Activated naive CD8-positive, alpha-beta T cell (primary cell): ENCODE data around the gene RASA3.
"Not testable (repeated sequence)": the region's sequence is repeated elsewhere in the genome, so short reads cannot be mapped to it uniquely, and the experiment has no call there.

ENCODE experiments used
- H3K27ac Mint-ChIP-seq: one replicate; pipeline ENCODE4 v1.8.0; 2021; ENCODE audit warnings: mixed read lengths
- H3K27me3 Mint-ChIP-seq: one replicate; pipeline ENCODE4 v1.8.0; 2021; ENCODE audit warnings: mixed read lengths
- H3K36me3 Mint-ChIP-seq: one replicate; pipeline ENCODE4 v1.8.0; 2021; ENCODE audit warnings: mixed read lengths
- H3K4me1 Mint-ChIP-seq: one replicate; pipeline ENCODE4 v1.8.0; 2021; ENCODE audit warnings: low read depth, mixed read lengths
- H3K4me3 Mint-ChIP-seq: one replicate; pipeline ENCODE4 v1.8.0; 2021; ENCODE audit warnings: mild to moderate bottlenecking, mixed read lengths
- H3K9me3 Mint-ChIP-seq: one replicate; pipeline ENCODE4 v1.8.0; 2021; ENCODE audit warnings: low read depth, mixed read lengths

RASA3 gene

DNA sequence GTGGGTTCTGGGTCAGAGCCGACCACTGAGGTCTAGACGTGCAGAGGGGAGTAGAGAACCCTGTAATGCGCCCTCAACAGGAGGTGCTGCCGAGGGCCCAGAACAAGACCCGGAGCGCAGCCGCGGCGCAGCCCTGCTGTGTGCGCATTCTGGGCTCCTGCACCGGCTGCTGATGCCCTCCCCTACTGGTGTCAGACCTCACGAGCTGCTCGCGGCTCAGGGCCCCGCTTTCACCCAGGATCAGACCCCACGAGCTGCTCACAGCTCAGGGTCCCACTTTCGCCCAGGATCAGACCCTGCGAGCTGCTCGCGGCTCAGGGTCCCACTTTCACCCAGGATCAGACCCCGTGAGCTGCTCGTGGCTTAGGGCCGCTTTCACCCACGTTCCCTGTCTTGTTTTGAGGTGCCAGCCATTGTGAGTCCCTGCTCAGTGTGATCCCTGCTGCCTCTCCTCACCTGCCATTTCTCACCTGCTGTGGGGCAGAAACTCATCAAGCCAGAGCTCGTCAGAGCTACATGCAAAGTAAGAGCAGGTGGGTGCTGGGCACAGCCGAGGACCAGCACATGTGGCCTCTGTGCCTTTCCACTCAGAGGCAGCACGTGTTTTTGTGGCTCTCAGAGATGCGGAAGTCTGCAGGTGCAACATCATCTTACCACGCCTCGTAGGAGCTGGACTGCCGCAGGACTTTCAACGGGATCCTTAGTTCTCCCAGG, 111.5 kb downstream of the RASA3 start:
- peaks cover 2% of the 10 kb centered on the region for H3K4me1 Mint-ChIP-seq
- H3K36me3 Mint-ChIP-seq, result no peaks in the 10 kb centered on the region
- no peak overlapping the region for H3K27ac Mint-ChIP-seq
- H3K4me3 Mint-ChIP-seq, result no peak overlapping the region
- H3K9me3 Mint-ChIP-seq, result no peaks in the 10 kb centered on the region
- H3K27me3 Mint-ChIP-seq, result no peaks in the 10 kb centered on the region

DNA sequence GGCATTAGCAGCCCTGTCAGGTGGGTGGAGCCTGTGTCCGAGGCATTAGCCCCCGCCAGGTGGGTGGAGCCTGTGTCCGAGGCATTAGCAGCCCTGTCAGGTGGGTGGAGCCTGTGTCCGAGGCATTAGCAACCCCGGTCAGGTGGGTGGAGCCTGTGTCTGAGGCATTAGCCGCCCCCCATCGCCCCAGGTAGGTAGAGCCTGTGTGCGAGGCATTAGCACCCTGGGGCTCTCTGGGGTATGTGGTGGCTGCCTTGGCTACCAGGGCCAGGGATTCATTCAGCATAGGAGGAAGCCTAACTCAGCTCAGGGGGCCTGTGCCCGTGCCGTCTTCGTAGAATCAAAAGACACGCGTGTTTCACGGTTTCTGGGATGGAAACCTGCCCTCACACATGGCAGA, 112.3 kb downstream of the RASA3 start:
- H3K4me1 Mint-ChIP-seq, H3K27ac Mint-ChIP-seq, H3K9me3 Mint-ChIP-seq, H3K27me3 Mint-ChIP-seq, H3K4me3 Mint-ChIP-seq, H3K36me3 Mint-ChIP-seq: not testable (repeated sequence)

DNA sequence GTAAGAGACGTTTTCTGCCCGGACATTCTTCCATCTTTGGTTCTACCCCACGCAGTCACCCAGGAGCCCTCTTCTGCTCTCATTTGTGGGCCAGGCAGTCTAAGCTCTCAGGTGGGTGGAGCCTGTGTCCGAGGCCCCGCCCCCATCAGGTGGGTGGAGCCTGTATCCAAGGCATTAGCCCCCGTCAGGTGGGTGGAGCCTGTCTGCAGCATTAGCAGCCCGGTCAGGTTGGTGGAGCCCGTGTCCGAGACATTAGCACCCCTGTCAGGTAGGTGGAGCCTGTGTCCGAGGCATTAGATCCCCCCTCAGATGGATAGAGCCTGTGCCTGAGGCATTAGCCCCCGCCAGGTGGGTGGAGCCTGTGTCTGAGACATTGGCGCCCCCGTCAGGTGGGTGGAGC, 113.1 kb downstream of the RASA3 start:
- Mint-ChIP-seq H3K9me3 (no peaks in the 10 kb centered on the region), H3K36me3 (no peaks in the 10 kb centered on the region), H3K4me1 (peaks cover 2% of the 10 kb centered on the region), H3K27ac (no peak overlapping the region), H3K27me3 (no peaks in the 10 kb centered on the region), H3K4me3 (no peak overlapping the region)

DNA sequence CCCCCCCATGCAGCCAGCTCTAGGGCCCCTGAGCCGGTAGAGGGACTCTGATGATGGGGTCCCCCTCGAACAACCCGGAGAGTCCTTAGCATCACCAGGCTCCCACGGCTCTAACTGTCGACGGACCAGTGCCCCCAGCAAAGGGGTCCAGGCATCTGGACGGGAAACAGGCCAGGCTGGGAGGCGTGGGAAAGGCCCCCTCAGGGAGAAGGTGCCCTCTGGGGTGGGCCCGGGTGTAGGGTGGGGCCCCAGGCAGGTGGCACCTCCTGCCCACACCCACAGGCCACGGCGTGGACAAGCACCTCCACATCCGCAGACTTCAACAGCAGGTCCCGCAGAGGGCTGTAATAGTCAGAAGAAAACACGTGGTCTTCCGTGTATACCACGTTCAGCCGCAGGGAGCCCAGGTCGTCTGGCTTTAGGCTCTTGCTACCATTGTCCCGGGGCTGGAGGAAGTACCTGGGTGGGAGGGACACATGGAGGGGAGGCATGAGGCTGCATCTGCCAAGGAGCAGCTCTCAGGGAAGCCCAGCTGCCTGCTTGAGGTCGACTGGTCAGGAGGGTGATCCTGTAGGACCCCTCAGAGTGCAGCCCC, 113.9 kb downstream of the RASA3 start:
- H3K4me1 Mint-ChIP-seq, result peaks cover 2% of the 10 kb centered on the region
- no peaks in the 10 kb centered on the region for H3K9me3 Mint-ChIP-seq
- no peak overlapping the region for H3K27ac Mint-ChIP-seq
- no peaks in the 10 kb centered on the region for H3K27me3 Mint-ChIP-seq
- H3K4me3 Mint-ChIP-seq, result no peak overlapping the region
- H3K36me3 Mint-ChIP-seq, result no peaks in the 10 kb centered on the region

DNA sequence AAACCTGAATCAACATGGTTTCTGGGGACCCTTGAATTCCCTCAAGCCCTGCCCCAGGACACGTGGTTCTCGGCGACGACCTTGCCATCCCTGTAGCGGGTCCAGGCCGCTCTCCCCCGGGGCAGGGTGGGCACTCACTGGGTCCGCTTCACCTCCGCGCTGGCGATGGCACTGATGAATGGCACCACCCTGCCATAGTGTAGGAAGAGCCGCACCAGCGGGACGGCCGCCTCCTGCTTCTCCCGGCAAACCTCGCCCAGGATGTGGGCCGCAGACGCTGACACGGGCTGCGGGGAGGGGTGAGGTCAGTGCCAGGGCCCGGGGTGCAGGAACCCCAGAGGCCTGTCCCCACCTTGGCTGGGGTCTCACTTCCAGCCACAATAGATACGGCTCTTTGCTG, 114.5 kb downstream of the RASA3 start:
- Mint-ChIP-seq H3K27me3 (no peaks in the 10 kb centered on the region), H3K9me3 (no peaks in the 10 kb centered on the region), H3K4me1 (peaks cover 2% of the 10 kb centered on the region), H3K27ac (no peak overlapping the region), H3K36me3 (no peaks in the 10 kb centered on the region), H3K4me3 (no peak overlapping the region)

DNA sequence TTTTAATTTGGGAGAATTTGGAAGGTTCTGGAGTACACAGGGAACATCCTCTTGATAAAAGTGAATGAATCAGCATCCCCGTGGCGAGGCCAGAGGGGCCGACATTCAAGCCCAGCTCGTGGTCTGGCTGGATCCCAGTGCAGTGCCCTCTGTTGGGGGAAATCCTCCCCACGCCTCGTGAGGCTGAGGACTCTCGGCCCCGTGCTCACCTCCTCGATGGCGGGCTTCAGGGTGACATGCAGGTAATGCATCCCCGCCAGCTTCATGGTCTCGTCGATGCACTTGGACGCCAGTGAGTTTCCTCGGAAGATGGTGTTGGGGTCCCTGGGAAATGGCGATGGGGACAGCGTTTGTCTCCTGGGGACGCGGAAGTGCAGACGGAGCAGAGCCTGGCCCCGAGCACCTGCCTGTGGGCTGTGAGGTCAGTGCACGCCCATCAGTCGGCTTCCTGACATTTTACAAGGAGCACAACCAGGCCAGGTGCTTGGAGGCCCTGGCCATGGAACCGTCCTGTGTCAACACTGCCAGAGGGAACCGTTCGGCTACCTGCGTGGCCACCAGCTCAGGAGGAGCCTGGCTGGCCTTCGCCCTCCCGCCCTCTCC, 115.3 kb downstream of the RASA3 start:
- H3K4me1 Mint-ChIP-seq, result peaks cover 2% of the 10 kb centered on the region
- no peak overlapping the region for H3K4me3 Mint-ChIP-seq
- H3K9me3 Mint-ChIP-seq, result no peaks in the 10 kb centered on the region
- H3K36me3 Mint-ChIP-seq, result no peaks in the 10 kb centered on the region
- H3K27me3 Mint-ChIP-seq, result no peaks in the 10 kb centered on the region
- peak overlapping the region; percentile 34 for H3K27ac Mint-ChIP-seq

DNA sequence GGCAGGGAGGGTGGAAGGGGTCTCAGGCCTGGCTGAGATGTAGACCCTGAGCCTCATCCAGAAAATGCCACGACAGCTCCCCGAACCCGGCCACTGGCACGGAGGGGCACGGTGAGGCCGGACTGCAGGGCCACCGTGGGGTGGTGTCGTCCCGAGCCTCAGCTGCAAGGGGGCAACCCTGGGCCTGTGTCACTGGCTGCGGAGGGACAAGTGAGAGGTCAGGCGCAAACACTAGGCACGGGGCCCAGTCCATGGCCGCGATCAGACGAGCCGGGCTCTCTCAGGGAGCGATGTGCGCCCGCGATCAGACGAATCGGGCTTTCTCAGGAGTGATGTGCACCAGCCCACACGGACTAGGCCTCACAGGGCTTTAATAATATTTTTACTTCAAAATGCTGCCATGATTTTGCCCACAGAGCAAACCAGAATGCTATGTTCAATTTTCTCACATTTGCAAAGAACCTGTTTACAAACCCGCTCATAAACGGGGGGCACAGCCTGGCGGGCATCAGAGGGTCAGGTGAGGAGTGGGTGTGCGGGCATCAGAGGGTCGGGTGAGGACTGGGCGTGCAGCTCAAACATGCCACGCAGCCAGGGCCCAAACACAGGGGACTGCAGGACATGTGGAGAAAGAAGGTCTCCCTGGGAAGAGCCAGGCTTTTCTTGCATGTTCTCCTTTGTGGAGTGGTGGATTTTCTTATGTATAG, 115.9 kb downstream of the RASA3 start:
- Mint-ChIP-seq H3K4me3 (no peak overlapping the region), H3K27ac (peak overlapping the region; percentile 69), H3K27me3 (no peaks in the 10 kb centered on the region), H3K36me3 (no peaks in the 10 kb centered on the region), H3K9me3 (no peaks in the 10 kb centered on the region), H3K4me1 (peaks cover 2% of the 10 kb centered on the region)

DNA sequence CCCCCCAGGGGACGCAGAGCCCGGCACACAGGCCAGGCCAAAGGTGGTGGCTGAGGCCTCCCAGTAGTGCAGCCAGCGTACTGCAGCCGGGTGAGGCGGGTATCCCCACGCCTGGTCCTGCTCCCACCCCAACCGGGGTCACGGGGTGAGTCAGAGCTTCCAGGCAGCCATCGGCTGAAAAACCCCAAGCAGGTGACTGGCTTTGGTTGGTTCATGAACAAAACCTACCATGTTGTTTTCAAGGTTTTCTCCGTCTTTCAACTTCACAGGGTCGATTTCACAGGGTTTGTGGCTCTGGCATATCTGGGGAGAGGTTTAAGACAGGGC, 116.5 kb downstream of the RASA3 start:
- H3K36me3 Mint-ChIP-seq, result no peaks in the 10 kb centered on the region
- H3K9me3 Mint-ChIP-seq, result no peaks in the 10 kb centered on the region
- no peaks in the 10 kb centered on the region for H3K27me3 Mint-ChIP-seq
- peaks cover 6% of the 10 kb centered on the region for H3K4me1 Mint-ChIP-seq
- peak overlapping the region; percentile 69 for H3K27ac Mint-ChIP-seq
- H3K4me3 Mint-ChIP-seq, result no peak overlapping the region

DNA sequence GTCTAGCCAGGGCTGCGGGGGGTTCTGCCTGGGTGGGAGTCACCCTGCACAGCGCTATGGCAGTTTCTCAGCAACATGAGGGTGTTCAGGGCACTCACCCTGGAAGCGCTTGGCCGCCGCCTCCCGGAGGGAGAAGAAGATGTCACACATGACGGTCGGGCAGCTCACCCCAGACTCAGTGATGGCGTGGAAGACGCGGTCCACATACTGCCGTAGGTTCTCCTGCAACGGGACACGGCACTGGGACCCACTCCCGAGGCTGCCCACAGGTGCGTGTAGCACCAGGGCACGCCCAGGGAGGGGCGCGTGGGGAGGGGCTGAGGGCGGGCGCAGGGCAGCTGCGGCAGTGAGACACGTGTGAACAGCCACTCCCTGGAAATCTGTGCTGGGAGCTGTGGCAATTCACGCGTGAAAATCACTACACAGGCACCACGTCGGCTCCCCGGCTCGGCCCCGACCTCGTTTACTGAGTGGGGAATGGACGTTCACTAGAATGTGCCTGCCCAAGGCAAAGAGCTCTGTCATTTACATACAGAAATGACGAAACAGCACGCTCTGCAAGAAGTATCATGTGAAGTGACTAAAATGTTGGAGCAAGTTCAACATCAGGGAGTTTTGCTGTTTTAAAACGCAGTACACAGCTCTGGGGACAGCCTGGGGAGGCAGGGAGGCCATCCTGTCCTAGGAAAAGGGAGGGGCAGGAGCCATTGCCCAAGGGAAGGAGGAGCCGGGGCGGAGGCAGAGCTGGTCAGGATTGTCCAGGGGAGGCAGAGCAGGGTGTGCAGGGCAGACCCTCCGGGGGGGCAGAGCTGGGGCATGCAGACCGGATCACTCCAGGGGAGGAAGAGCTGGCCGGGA, 117.1 kb downstream of the RASA3 start:
- H3K9me3 Mint-ChIP-seq, result no peaks in the 10 kb centered on the region
- H3K4me3 Mint-ChIP-seq, result no peak overlapping the region
- H3K4me1 Mint-ChIP-seq, result peaks cover 8% of the 10 kb centered on the region
- no peaks in the 10 kb centered on the region for H3K27me3 Mint-ChIP-seq
- peak overlapping the region; percentile 70 for H3K27ac Mint-ChIP-seq
- H3K36me3 Mint-ChIP-seq, result no peaks in the 10 kb centered on the region

DNA sequence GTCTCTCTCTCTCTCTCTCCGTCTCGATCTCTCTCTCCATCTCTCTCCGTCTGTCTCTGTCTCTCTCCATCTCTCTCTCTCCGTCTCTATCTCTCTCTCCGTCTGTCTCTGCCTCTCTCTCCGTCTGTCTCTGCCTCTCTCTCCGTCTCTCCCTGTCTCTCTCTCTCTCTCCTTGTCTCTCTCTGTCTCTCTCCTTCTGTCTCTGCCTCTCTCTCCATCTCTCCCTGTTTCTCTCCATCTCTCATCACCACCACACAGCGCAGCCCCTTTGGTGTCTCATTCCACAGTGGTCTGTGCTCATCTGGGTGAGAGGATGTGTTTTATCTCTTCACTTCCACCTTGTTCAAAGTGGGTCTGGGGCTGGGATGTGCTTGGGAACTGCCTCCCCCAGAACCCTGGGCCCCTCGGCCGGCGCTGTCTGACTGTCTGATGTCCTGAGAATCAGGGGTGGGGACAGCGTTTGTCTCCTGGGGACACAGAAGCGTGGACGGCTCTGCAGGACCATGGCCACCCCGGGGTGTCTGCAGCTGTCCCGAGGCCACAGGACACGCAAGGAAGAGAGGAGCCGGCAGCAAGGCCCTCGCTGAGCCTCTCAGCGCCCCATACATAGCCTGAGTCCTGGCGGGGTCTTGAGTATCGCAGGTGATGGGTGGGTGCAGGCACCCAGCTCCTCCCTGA, 118.3 kb downstream of the RASA3 start:
- Mint-ChIP-seq H3K4me1 (peaks cover 10% of the 10 kb centered on the region), H3K36me3 (no peaks in the 10 kb centered on the region), H3K4me3 (no peak overlapping the region), H3K9me3 (no peaks in the 10 kb centered on the region), H3K27ac (no peak overlapping the region), H3K27me3 (no peaks in the 10 kb centered on the region)

DNA sequence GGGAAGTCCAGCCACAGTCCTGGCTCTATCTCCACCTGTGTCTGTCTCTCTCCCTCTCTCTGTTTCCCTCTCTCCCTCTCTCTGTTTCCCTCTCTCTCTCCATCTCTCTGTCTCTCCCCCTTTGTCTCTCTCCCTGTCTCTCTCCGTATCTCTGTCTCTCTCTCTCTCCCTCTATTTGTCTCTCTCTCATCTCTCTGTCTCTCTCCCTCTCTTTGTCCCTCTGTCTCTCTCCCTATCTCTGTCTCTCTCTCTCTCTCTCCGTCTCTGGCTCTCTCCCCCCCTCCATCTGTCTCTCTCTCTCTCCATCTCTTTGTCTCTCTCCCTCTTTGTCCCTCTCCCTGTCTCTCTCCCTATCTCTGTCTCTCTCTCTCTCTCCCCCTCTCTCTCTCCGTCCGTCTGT, 119.1 kb downstream of the RASA3 start:
- Mint-ChIP-seq H3K9me3 (no peaks in the 10 kb centered on the region), H3K36me3 (no peaks in the 10 kb centered on the region), H3K27ac (no peak overlapping the region), H3K4me1 (peaks cover 10% of the 10 kb centered on the region), H3K27me3 (no peaks in the 10 kb centered on the region), H3K4me3 (no peak overlapping the region)

DNA sequence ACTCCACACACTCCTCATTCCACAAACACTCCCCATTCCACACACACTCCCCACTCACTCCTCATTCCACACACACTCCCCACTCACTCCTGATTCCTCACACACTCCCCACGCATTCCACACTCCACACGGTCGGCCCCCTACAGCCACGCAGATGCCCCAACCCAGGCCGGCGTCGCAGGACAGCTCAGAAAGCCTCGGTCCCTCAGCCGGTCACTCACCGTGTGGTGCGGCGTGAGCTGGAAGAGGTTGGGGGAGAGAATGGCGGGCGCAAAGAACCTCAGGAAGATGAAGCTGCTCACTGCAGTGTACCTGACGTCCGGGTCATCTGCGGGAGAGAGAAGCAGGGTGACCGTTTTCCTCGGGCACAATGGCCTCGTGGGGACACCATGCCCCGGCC, 119.5 kb downstream of the RASA3 start:
- H3K36me3 Mint-ChIP-seq, result no peaks in the 10 kb centered on the region
- no peaks in the 10 kb centered on the region for H3K27me3 Mint-ChIP-seq
- H3K27ac Mint-ChIP-seq, result no peak overlapping the region
- no peaks in the 10 kb centered on the region for H3K9me3 Mint-ChIP-seq
- no peak overlapping the region for H3K4me3 Mint-ChIP-seq
- H3K4me1 Mint-ChIP-seq, result peaks cover 10% of the 10 kb centered on the region

DNA sequence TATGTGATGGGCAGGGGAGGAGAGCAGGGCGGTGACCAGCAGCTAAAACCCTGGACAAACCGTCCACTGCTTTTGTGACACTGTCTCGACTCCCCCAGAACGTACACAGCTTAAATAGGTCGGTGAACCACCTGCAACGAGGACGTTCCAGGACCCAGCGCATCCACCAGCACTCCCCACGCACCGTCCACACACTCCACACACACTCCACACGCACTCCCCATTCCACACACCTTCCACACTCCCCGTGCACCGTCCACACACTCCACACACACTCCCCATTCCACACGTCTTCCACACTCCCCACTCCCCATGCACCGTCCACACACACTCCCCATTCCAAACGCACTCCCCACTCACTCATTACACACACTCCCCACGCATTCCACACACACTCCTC, 120.3 kb downstream of the RASA3 start:
- no peaks in the 10 kb centered on the region for H3K27me3 Mint-ChIP-seq
- no peaks in the 10 kb centered on the region for H3K9me3 Mint-ChIP-seq
- no peak overlapping the region for H3K4me3 Mint-ChIP-seq

DNA sequence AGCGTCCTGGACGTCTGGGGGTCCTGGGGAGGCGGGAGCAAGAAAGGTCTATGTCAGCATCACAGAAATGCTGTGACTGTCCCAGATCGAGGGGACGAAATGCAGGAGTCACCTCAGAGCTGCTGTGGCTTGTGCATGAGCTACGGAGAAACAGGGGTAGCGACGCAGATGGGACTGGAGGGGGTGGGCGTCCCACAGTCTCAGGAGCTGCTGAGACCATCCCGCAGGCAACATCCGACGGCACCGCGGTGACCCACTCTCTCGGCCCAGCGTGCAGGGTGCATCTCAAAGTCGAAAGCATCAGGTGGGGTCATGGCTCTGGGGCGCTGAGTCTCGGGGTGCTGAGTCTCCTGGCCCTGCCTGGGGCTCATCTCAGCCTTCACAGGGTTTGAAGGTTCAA, 121.2 kb downstream of the RASA3 start:
- Mint-ChIP-seq H3K4me3 (no peak overlapping the region), H3K9me3 (no peaks in the 10 kb centered on the region), H3K36me3 (no peaks in the 10 kb centered on the region), H3K27ac (peak overlapping the region; percentile 86), H3K27me3 (no peaks in the 10 kb centered on the region), H3K4me1 (peaks cover 10% of the 10 kb centered on the region)

More for the DNA sequence above, 120.3 kb downstream of the RASA3 start:
- H3K36me3 Mint-ChIP-seq, result no peaks in the 10 kb centered on the region
- peaks cover 10% of the 10 kb centered on the region for H3K4me1 Mint-ChIP-seq
- no peak overlapping the region for H3K27ac Mint-ChIP-seq
